OCI-LY3 (cell line): ENCODE measurements around the gene TSPAN11.

Source experiments
- EZH2phosphoT487 ChIP-seq: fragments of 200-600 bp; shearing (Covaris generic); IDR thresholded peaks from 2 replicates; pipeline ENCODE4 v1.6.1; 2018; ENCODE audit warnings: antibody characterized with exemption, mixed run types, low read depth
- TF ChIP-seq, protein P1 (sequence below): fragments of 200-600, 300-600 bp; sonication (generic); IDR thresholded peaks from 2 replicates; pipeline ENCODE4 v1.5.1; 2014; ENCODE audit warnings: antibody characterized with exemption, low read length, low read depth

DNA sequence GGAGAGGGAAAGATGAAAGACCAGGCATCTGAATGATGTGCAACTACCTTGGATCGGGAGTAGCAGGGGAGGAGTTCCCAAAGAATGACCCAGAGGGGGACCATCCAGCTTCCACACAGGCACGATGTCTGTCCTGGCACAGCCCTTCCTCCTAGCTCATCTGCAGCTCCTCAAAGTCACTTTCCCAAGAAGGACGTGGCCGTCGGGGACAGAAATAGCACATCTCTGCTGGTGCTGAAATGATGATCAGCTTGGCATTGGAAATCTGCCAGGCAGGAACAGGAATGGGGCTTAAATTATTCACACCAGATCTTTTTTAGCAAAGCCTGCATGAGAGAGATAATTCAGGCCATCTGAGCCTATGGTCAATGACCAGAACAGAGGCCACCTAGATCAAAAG is 41.7 kb downstream of the TSPAN11 start:
- TF ChIP-seq, protein P1, sequence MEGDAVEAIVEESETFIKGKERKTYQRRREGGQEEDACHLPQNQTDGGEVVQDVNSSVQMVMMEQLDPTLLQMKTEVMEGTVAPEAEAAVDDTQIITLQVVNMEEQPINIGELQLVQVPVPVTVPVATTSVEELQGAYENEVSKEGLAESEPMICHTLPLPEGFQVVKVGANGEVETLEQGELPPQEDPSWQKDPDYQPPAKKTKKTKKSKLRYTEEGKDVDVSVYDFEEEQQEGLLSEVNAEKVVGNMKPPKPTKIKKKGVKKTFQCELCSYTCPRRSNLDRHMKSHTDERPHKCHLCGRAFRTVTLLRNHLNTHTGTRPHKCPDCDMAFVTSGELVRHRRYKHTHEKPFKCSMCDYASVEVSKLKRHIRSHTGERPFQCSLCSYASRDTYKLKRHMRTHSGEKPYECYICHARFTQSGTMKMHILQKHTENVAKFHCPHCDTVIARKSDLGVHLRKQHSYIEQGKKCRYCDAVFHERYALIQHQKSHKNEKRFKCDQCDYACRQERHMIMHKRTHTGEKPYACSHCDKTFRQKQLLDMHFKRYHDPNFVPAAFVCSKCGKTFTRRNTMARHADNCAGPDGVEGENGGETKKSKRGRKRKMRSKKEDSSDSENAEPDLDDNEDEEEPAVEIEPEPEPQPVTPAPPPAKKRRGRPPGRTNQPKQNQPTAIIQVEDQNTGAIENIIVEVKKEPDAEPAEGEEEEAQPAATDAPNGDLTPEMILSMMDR: no peak
- no peak for TF ChIP-seq EZH2phosphoT487
